Measurements from ENCODE around the gene NFKBIL1. TPM values are rescaled to one million over a fixed set of nuclear protein-coding genes. Genes with fewer than 3 reads are reported as not detected.

Gene NFKBIL1
- total and polyA plus RNA-seq, 9 of the 15 experiments (the other 6 are each of a cell fraction or from before 2014, with no cell fraction given): 0.49 to 33.1 (median 7.6) TPM

- TF ChIP-seq ESRRA (IDR thresholded peaks at IDR 0.05; ENCODE audit: borderline replicate concordance, low read depth) (peak; percentile 69; the same call in 1 of the 2 replicates), JUNB (CRISPR knock-in tag; conservative IDR thresholded peaks at IDR 0.05) (no peak), HDGF (IDR thresholded peaks at IDR 0.05) (peak; percentile 67; the same call in 1 of the 2 replicates), CEBPB (tag; IDR thresholded peaks at IDR 0.05) (peak; percentile 91), MLX (CRISPR knock-in tag; conservative IDR thresholded peaks at IDR 0.05) (no peak), THRA (IDR thresholded peaks at IDR 0.05) (no peak), NR2F6 (CRISPR knock-in tag; IDR thresholded peaks at IDR 0.05) (peak; percentile 7; the same call in 1 of the 2 replicates), LEF1 (IDR thresholded peaks at IDR 0.05) (0 out of 2 replicates have a peak, but pooled peaks have one; percentile 8), SMAD1 (IDR thresholded peaks at IDR 0.05; ENCODE audit: low read depth, low read length, partially characterized antibody) (no peak), KHSRP (IDR thresholded peaks at IDR 0.05) (0 out of 2 replicates have a peak, but pooled peaks have one; percentile 52), POLR2G (IDR thresholded peaks at IDR 0.05; ENCODE audit: low read depth, low read length) (peak; percentile 72), BRF1 (IDR thresholded peaks at IDR 0.05; ENCODE audit: borderline replicate concordance, extremely low read depth, insufficient read length) (no peak), ZNF24 (IDR thresholded peaks at IDR 0.05) (peak; percentile 29; the same call in 1 of the 2 replicates), ELF1 (tag; IDR thresholded peaks at IDR 0.05) (peak; percentile 96), TCF7L2 (IDR thresholded peaks at IDR 0.05; ENCODE audit: low read depth, low read length) (no peak), NR2C1 (IDR thresholded peaks at IDR 0.05) (peak; percentile 94), NR2C1 (tag; IDR thresholded peaks at IDR 0.05) (peak; percentile 97), NCOA6 (IDR thresholded peaks at IDR 0.05) (no peak), MEF2D (tag; conservative IDR thresholded peaks at IDR 0.05; ENCODE audit: low read depth) (peak; percentile 74), MCM7 (IDR thresholded peaks at IDR 0.05) (peak in 1 of 2 experiments; percentile 93; a peak in 1 of 4 replicates), CAMTA2 (CRISPR knock-in tag; conservative IDR thresholded peaks at IDR 0.05) (no peak), ZFP1 (CRISPR knock-in tag; IDR thresholded peaks at IDR 0.05) (no peak), PHB2 (IDR thresholded peaks at IDR 0.05; ENCODE audit: low read depth) (peak; percentile 86), PHF20 (IDR thresholded peaks at IDR 0.05; ENCODE audit: partially characterized antibody) (peak; percentile 90), E2F6 (IDR thresholded peaks at IDR 0.05; ENCODE audit: borderline replicate concordance in 1 of 2, extremely low read depth in 1 of 2, insufficient read depth in 1 of 2, insufficient read length in 1 of 2, low read depth in 1 of 2, low read length in 1 of 2, poor library complexity in 1 of 2, severe bottlenecking in 1 of 2) (peak; percentile 26 to 61), RNF2 (IDR thresholded peaks at IDR 0.05) (peak; percentile 52; the same call in 1 of the 2 replicates), ID3 (CRISPR knock-in tag; IDR thresholded peaks at IDR 0.05) (no peak), ID3 (tag; IDR thresholded peaks at IDR 0.05) (peak; percentile 85), CC2D1A (IDR thresholded peaks at IDR 0.05) (0 out of 2 replicates have a peak, but pooled peaks have one; percentile 10)
Observed at GRCh38 chr6:31546958-31547726, at the start of gene NFKBIL1 (continued).
